Measurements from ENCODE around the gene FSTL4. TPM values are rescaled to one million over a fixed set of nuclear protein-coding genes. Genes with fewer than 3 reads are reported as not detected.

The FSTL4 gene
- total and polyA plus RNA-seq, 2 of the 13 experiments (the other 11 are each of a cell fraction or from before 2014, with no cell fraction given): 2.1 to 3.0 TPM

DNA sequence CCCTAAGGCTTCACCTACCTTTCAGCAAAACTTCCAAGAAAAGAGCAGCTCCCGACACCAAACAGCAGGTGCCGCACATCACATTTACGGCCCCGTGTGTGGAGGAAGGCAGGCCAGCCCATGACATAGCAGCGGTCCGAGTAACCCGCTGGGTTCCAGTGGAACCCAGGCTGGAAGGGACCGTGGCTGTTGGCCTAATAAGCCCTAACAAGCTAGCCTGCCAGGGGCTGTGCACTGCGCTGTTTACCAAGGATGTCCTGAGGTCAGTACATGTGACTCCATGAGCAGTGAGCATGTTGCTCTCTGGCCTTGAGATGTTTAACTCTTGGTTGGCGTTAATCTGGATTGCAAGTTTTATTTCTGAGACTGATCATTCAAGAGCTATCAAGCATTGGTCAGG, 131.5 kb downstream of the FSTL4 start:
- ATAC-seq (no peak), DNase-seq (ENCODE audit: low spot score) (no peak), FAIRE-seq (no peak)
- in situ Hi-C loops (cut with HindIII; ENCODE audit: extremely low pct_ligation_motif_present, low pct_unique_long_range_greater_than_20kb): no loop called here
- no peak overlapping the region for H3K27ac ChIP-seq (ENCODE audit: extremely low read length, insufficient read depth, low read length)
- peaks cover 2 to 31% of the 10 kb centered on the region in 2 experiments; a peak in 3 of 5 replicates for H3K27me3 ChIP-seq (ENCODE audit: control insufficient read depth in 1 of 2, insufficient read depth in 2 of 2, low read length in 2 of 2)
- H3K4me1 ChIP-seq (ENCODE audit: insufficient read depth, low read length): peaks cover under 1% of the 10 kb centered on the region; the same call in 1 of the 2 replicates
- H3K4me3 ChIP-seq (replicated peaks in 1 of 3; ENCODE audit: insufficient read depth in 1 of 3, low read depth in 2 of 3, low read length in 3 of 3): no peak overlapping the region
- no peaks in the 10 kb centered on the region for H3K36me3 ChIP-seq (replicated peaks in 1 of 2; ENCODE audit: control insufficient read depth in 1 of 2, insufficient read depth in 2 of 2, low read length in 2 of 2)
- POLR2A ChIA-PET: no interaction called here
- no peak overlapping the region for H2AFZ ChIP-seq (ENCODE audit: low read length)
- H3K9me3 ChIP-seq (ENCODE audit: low read length): no peaks in the 10 kb centered on the region
- intact Hi-C loops (cut with micrococcal nuclease; ENCODE audit: unreplicated experiment): no loop called here
- TF ChIP-seq ZNF543 (CRISPR knock-in tag; IDR thresholded peaks at IDR 0.05): no peak
- no peak for TF ChIP-seq ZNF567 (CRISPR knock-in tag; IDR thresholded peaks at IDR 0.05; ENCODE audit: borderline replicate concordance)
- no peak for TF ChIP-seq ZNF367 (CRISPR knock-in tag; IDR thresholded peaks at IDR 0.05; ENCODE audit: borderline replicate concordance)
- TF ChIP-seq TBL1XR1 (IDR thresholded peaks at IDR 0.05; ENCODE audit: borderline replicate concordance, low read length, partially characterized antibody): no peak
- TF ChIP-seq ZNF343 (CRISPR knock-in tag; IDR thresholded peaks at IDR 0.05): no peak
- no peak for TF ChIP-seq HDAC1 (CRISPR knock-in tag; IDR thresholded peaks at IDR 0.05)
- no peak for TF ChIP-seq NFIC (IDR thresholded peaks at IDR 0.05; ENCODE audit: low read length)
- TF ChIP-seq ZBED4 (CRISPR knock-in tag; IDR thresholded peaks at IDR 0.05; ENCODE audit: borderline replicate concordance): no peak
- TF ChIP-seq EED (CRISPR knock-in tag; IDR thresholded peaks at IDR 0.05): no peak
- no peak for TF ChIP-seq SP5 (CRISPR knock-in tag; IDR thresholded peaks at IDR 0.05; ENCODE audit: borderline replicate concordance, low read depth)
- no peak for TF ChIP-seq ATM (IDR thresholded peaks at IDR 0.05; ENCODE audit: borderline replicate concordance)
- no peak for TF ChIP-seq ZNF772 (CRISPR knock-in tag; IDR thresholded peaks at IDR 0.05)
- no peak for TF ChIP-seq ASH2L (IDR thresholded peaks at IDR 0.05; ENCODE audit: insufficient read length, low read depth, low read length)
- no peak for TF ChIP-seq ELF4 (CRISPR knock-in tag; IDR thresholded peaks at IDR 0.05; ENCODE audit: borderline replicate concordance)
- H3K9ac ChIP-seq (ENCODE audit: insufficient read depth, low read depth, low read length): no peak overlapping the region
- no peaks in the 10 kb centered on the region for H4K20me1 ChIP-seq (ENCODE audit: insufficient read depth, low read length)
- no peak overlapping the region for H3K4me2 ChIP-seq (ENCODE audit: low read depth, low read length)
- H3K79me2 ChIP-seq (ENCODE audit: insufficient read depth, low read length): no peaks in the 10 kb centered on the region
- CTCF ChIA-PET (ENCODE audit: low intra/inter-chr PET ratio, low total read pairs): no interaction called here
- BruUV-seq (replicated peaks): no TSS peak
- 26% methylated on average over 6 of the region's 10 CpGs for WGBS (ENCODE audit: low lambda C conversion rate)

Data from HepG2 (cell line).